ENCODE data around the gene NINJ2.

NINJ2 gene

GRCh38 chr12:556498-556897 is 106.7 kb downstream of the NINJ2 start:
- no peak overlapping the region for H3K27ac ChIP-seq
- TF ChIP-seq, protein P1, sequence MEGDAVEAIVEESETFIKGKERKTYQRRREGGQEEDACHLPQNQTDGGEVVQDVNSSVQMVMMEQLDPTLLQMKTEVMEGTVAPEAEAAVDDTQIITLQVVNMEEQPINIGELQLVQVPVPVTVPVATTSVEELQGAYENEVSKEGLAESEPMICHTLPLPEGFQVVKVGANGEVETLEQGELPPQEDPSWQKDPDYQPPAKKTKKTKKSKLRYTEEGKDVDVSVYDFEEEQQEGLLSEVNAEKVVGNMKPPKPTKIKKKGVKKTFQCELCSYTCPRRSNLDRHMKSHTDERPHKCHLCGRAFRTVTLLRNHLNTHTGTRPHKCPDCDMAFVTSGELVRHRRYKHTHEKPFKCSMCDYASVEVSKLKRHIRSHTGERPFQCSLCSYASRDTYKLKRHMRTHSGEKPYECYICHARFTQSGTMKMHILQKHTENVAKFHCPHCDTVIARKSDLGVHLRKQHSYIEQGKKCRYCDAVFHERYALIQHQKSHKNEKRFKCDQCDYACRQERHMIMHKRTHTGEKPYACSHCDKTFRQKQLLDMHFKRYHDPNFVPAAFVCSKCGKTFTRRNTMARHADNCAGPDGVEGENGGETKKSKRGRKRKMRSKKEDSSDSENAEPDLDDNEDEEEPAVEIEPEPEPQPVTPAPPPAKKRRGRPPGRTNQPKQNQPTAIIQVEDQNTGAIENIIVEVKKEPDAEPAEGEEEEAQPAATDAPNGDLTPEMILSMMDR (conservative IDR thresholded peaks at IDR 0.05), result no peak

DNA sequence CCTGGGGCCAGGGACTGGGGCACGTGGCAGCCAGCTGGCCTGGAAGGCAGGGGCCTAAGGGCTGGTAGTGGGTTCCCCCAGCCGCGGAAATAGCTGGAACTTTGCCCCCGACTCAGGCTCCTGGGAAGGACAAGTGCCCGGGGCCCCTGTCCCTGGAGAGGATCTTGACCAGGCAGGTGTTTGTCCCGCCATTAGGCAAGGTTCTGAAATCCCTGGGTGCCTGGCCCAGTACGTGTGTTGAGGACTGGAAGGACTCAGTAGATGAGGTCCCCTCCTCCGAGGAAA is 109.3 kb downstream of the NINJ2 start:
- TF ChIP-seq, protein P1 (conservative IDR thresholded peaks at IDR 0.05), result no peak
- no peak overlapping the region for H3K27ac ChIP-seq

GRCh38 chr12:553216-554000 is 109.8 kb downstream of the NINJ2 start:
- no peak overlapping the region for H3K27ac ChIP-seq
- TF ChIP-seq, protein P1 (conservative IDR thresholded peaks at IDR 0.05), result no peak

GRCh38 chr12:552466-552865 is 110.8 kb downstream of the NINJ2 start:
- TF ChIP-seq, protein P1 (conservative IDR thresholded peaks at IDR 0.05), result no peak
- no peak overlapping the region for H3K27ac ChIP-seq

DNA sequence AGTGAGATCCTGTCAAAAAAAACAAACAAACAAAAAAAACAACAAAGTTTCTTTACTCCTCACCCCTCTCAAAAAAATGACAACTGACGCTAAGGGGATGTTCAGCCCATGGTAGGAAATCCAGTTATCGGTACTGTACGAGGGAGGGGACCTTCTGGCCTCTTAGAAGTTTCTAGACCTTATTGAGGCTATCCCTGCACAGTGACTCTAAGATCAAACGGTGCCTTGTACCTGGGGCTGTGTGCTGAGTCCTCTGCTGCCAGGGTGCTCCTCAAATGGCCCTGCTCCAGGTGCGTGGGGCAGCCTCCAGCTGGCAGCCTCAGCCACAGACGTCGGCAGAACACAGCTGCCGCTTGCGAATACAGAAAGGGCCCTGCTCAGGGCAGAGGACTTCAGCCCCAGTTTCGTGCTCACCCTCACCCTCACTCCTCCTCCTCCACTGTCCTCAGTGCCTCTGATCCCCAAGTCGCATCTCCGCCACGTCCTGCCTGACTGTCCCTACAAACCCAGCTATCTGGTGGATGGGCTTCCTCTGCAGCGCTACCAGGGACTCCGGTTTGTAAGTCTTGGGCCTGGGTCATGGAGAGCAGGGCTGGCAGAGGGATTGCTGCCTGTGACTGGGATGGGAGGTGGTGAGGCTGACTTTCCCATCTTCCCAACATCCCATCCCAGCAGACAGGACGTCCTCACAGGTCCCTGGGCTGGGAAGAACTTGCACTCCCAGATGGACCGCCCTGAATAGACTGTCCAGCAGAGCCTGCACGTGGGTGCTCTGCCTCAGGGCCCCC is 112.6 kb downstream of the NINJ2 start:
- no peak overlapping the region for H3K27ac ChIP-seq
- TF ChIP-seq, protein P1 (conservative IDR thresholded peaks at IDR 0.05), result no peak

- H3K27ac ChIP-seq, result no peak overlapping the region
- TF ChIP-seq, protein P1 (conservative IDR thresholded peaks at IDR 0.05), result no peak
Observed at GRCh38 chr12:549476-550082, 113.7 kb downstream of the NINJ2 start.

DNA sequence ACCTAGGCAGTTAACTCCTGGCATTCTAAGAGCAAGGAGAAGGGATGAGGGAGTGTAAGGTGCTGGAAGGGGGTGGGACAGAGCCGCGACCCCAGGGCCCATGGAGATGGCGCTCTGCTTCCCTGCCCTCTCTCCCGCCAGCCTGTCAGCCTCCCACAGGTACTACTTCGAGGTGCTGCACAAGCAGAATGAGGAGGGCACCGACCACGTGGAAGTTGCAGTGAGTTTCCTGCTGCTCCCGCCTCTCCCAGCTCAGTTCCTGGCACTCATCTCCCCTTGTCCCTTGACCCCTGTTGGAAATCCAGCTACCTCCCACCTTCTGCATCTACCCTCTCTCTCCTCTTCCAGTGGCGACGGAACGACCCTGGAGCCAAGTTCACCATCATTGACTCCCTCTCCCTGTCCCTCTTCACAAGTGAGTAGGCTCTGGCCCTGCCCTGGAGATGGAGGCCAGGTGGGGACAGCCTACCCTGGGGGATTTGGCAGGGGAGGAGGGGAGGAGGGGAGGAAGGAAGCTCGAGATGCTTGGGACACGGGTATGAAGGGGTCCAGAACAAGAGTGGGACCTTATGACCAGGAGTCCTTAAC is 115.3 kb downstream of the NINJ2 start:
- TF ChIP-seq, protein P1 (conservative IDR thresholded peaks at IDR 0.05), result no peak
- H3K27ac ChIP-seq, result no peak overlapping the region

Data from VCaP (cell line).